IMR-90 (cell line): ENCODE results near the gene FBLN1. TPM values are rescaled to one million over a fixed set of nuclear protein-coding genes. Genes with fewer than 3 reads are reported as not detected.

Experiments used
- ATAC-seq: fragments of 200-7000 bp; cut with Tn5 transposase; 2 replicates; pipeline ENCODE4 v1.9.1; 2020; ENCODE audit warnings: low read depth, mild to moderate bottlenecking, moderate library complexity
- BruUV-seq: library from RNA; stranded (reverse); fragments of 400-500 nt; replicated peaks from 2 replicates; lab custom pipeline; 2021; lab: Mats Ljungman, UMichigan
- CTCF ChIA-PET: fragments of 300-600 bp; formaldehyde crosslinking; extraction: SDS; loops from one replicate; lab custom pipeline; 2021; ENCODE audit warnings: antibody characterized with exemption; lab: Yijun Ruan, JAX
- POLR2A ChIA-PET: fragments of 300-600 bp; sonication (Branson Sonifier 250); formaldehyde crosslinking; loops from one replicate; lab custom pipeline; 2022; ENCODE audit warnings: antibody characterized with exemption; ENCODE audit not compliant: unreplicated experiment; lab: Charles Lee
- DNase-seq: peaks from one replicate; pipeline ENCODE4 v3.0.0; 2013
- H2AFZ ChIP-seq: replicated peaks from 2 replicates; pipeline ENCODE3; 2013; ENCODE audit warnings: low read length, mild to moderate bottlenecking; ENCODE audit not compliant: poor library complexity
- H2AK5ac ChIP-seq: 2 replicates; pipeline ENCODE4 v1.6.1; 2013; ENCODE audit warnings: low read depth, low read length, inconsistent platforms
- H2AK9ac ChIP-seq: replicated peaks from 2 replicates; pipeline ENCODE3; 2013; ENCODE audit warnings: mild to moderate bottlenecking, low read depth, low read length, moderate library complexity; ENCODE audit not compliant: poor library complexity
- H2BK120ac ChIP-seq: 2 replicates; pipeline ENCODE4 v1.6.1; 2013; ENCODE audit warnings: low read depth, low read length, inconsistent platforms
- H2BK15ac ChIP-seq: 3 replicates; pipeline ENCODE4 v1.6.1; 2013; ENCODE audit warnings: low read depth, low read length, inconsistent platforms
- H2BK20ac ChIP-seq: 2 replicates; pipeline ENCODE4 v1.6.1; 2013; ENCODE audit warnings: low read depth, mild to moderate bottlenecking, inconsistent platforms, low read length, moderate library complexity
- H2BK5ac ChIP-seq: 2 replicates; pipeline ENCODE4 v1.6.1; 2013; ENCODE audit warnings: mild to moderate bottlenecking, low read depth, low read length, inconsistent platforms; ENCODE audit not compliant: poor library complexity, severe bottlenecking
- H3K14ac ChIP-seq: replicated peaks from 2 replicates; pipeline ENCODE4 v1.6.1; 2013; ENCODE audit warnings: low read depth, low read length, inconsistent platforms
- H3K18ac ChIP-seq: 2 replicates; pipeline ENCODE4 v1.6.1; 2013; ENCODE audit warnings: low read depth, low read length, control low read depth
- H3K23ac ChIP-seq: 2 replicates; pipeline ENCODE4 v1.6.1; 2013; ENCODE audit warnings: low read depth, low read length, inconsistent platforms
- H3K27ac ChIP-seq: 2 replicates; pipeline ENCODE4 v1.5.1; 2013; ENCODE audit warnings: mild to moderate bottlenecking, control low read depth, low read length; ENCODE audit not compliant: insufficient read depth
- H3K27me3 ChIP-seq: 2 replicates; pipeline ENCODE4 v1.6.1; 2013; ENCODE audit warnings: low read length; ENCODE audit not compliant: control insufficient read depth, insufficient read depth
- H3K36me3 ChIP-seq: 2 replicates; pipeline ENCODE4 v1.6.1; 2013; ENCODE audit warnings: low read length, mixed read lengths; ENCODE audit not compliant: control insufficient read depth, insufficient read depth
- H3K4ac ChIP-seq: 2 replicates; pipeline ENCODE4 v1.6.1; 2013; ENCODE audit warnings: low read depth, low read length, inconsistent platforms
- H3K4me1 ChIP-seq: 2 replicates; pipeline ENCODE4 v1.6.1; 2013; ENCODE audit warnings: low read length, mixed read lengths; ENCODE audit not compliant: control insufficient read depth, insufficient read depth
- H3K4me2 ChIP-seq: 2 replicates; pipeline ENCODE4 v1.6.1; 2013; ENCODE audit warnings: low read depth, mild to moderate bottlenecking, control low read depth, low read length, moderate library complexity
- H3K4me3 ChIP-seq: 2 replicates; pipeline ENCODE4 v1.5.1; 2013; ENCODE audit warnings: low read depth, mild to moderate bottlenecking, control low read depth, low read length, moderate library complexity; ENCODE audit not compliant: insufficient read depth
- H3K56ac ChIP-seq: 2 replicates; pipeline ENCODE4 v1.6.1; 2013; ENCODE audit warnings: low read length, inconsistent platforms; ENCODE audit not compliant: insufficient read depth; ENCODE audit errors: extremely low read depth
- H3K79me1 ChIP-seq, 2 experiments: 2 replicates each; pipeline ENCODE4 v1.6.1; 2013; ENCODE audit warnings: low read length in 2 of 2, inconsistent platforms in 1 of 2, low read depth in 1 of 2
- H3K9ac ChIP-seq: 2 replicates; pipeline ENCODE4 v1.6.1; 2013; ENCODE audit warnings: low read depth, low read length, control low read depth
- H3K9me1 ChIP-seq: 2 replicates; pipeline ENCODE4 v1.6.1; 2013; ENCODE audit warnings: low read length, inconsistent platforms; ENCODE audit not compliant: insufficient read depth
- H3K9me3 ChIP-seq: 2 replicates; pipeline ENCODE4 v1.6.1; 2013; ENCODE audit warnings: low read length; ENCODE audit not compliant: control insufficient read depth, insufficient read depth
- H4K20me1 ChIP-seq: 2 replicates; pipeline ENCODE4 v1.6.1; 2013; ENCODE audit warnings: low read length, inconsistent platforms; ENCODE audit not compliant: insufficient read depth
- H4K5ac ChIP-seq: 2 replicates; pipeline ENCODE4 v1.6.1; 2013; ENCODE audit warnings: mild to moderate bottlenecking, low read depth, low read length, control low read depth
- H4K8ac ChIP-seq, 2 experiments: 2 replicates each; pipeline ENCODE4 v1.6.1; 2013; ENCODE audit warnings: low read depth in 2 of 2, low read length in 2 of 2, control low read depth in 1 of 2, inconsistent platforms in 1 of 2
- H4K91ac ChIP-seq: 2 replicates; pipeline ENCODE4 v1.6.1; 2013; ENCODE audit warnings: low read depth, low read length, inconsistent platforms; ENCODE audit not compliant: insufficient read depth
- BHLHE40 ChIP-seq: fragments of 150-350 bp; IDR thresholded peaks from 2 replicates; pipeline ENCODE4 v1.6.1; 2016; ENCODE audit warnings: mild to moderate bottlenecking, low read depth, low read length
- CEBPB ChIP-seq: IDR thresholded peaks from 2 replicates; pipeline ENCODE4 v1.6.1; 2012; ENCODE audit warnings: low read depth, low read length, improper control_type of control experiment
- CHD1 ChIP-seq: IDR thresholded peaks from 2 replicates; pipeline ENCODE4 v1.6.1; 2012; ENCODE audit warnings: low read depth, low read length, improper control_type of control experiment
- MAFK ChIP-seq: IDR thresholded peaks from 2 replicates; pipeline ENCODE4 v1.6.1; 2012; ENCODE audit warnings: low read depth, low read length, improper control_type of control experiment
- MAZ ChIP-seq: IDR thresholded peaks from 2 replicates; pipeline ENCODE4 v1.6.1; 2012; ENCODE audit warnings: low read depth, mild to moderate bottlenecking, low read length, improper control_type of control experiment, moderate library complexity, borderline replicate concordance
- MXI1 ChIP-seq: IDR thresholded peaks from 2 replicates; pipeline ENCODE4 v1.6.1; 2012; ENCODE audit warnings: low read depth, mild to moderate bottlenecking, low read length, moderate library complexity, borderline replicate concordance
- NFE2L2 ChIP-seq: fragments of 150-350 bp; IDR thresholded peaks from 2 replicates; pipeline ENCODE4 v1.6.1; 2016; ENCODE audit warnings: low read depth, mild to moderate bottlenecking, low read length
- POLR2A ChIP-seq: IDR thresholded peaks from 2 replicates; pipeline ENCODE4 v1.6.1; 2012; ENCODE audit warnings: mild to moderate bottlenecking, low read depth, low read length
- RAD21 ChIP-seq: IDR thresholded peaks from 2 replicates; pipeline ENCODE4 v1.6.1; 2012; ENCODE audit warnings: low read length, improper control_type of control experiment
- RCOR1 ChIP-seq: IDR thresholded peaks from 2 replicates; pipeline ENCODE4 v1.6.1; 2012; ENCODE audit warnings: mild to moderate bottlenecking, low read length, improper control_type of control experiment; ENCODE audit not compliant: insufficient replicate concordance
- RFX5 ChIP-seq: IDR thresholded peaks from 2 replicates; pipeline ENCODE4 v1.8.0; 2012; ENCODE audit warnings: low read depth, mild to moderate bottlenecking, low read length, moderate library complexity
- SMC3 ChIP-seq: fragments of 150-350 bp; IDR thresholded peaks from 2 replicates; pipeline ENCODE4 v1.6.1; 2016; ENCODE audit warnings: low read depth, mild to moderate bottlenecking, antibody characterized with exemption, low read length, moderate library complexity
- WGBS, 2 experiments: methylation state at CpG; one replicate each; pipeline versions ENCODE4 v1.1.5 to v1.1.7; 2013; ENCODE audit warnings: missing lambda C conversion rate in 2 of 2; ENCODE audit not compliant: insufficient read length in 1 of 2; ENCODE audit errors: extremely low coverage in 2 of 2; 5-methylcytosine and 5-hydroxymethylcytosine counted together
- dilution Hi-C: fragments of 300-500 bp; cut with HindIII; formaldehyde crosslinking; loops from one replicate; pipeline ENCODE4 v1.14.3; 2018; ENCODE audit warnings: low sequenced_read_pairs; ENCODE audit not compliant: unreplicated experiment
- in situ Hi-C: fragments of 300-500 bp; cut with MboI; formaldehyde crosslinking; loops from 3 replicates; pipeline ENCODE4 v1.14.3; 2019; ENCODE audit warnings: low sequenced_read_pairs, inconsistent platforms, mixed read lengths
- intact Hi-C: fragments of 100-400 bp; cut with micrococcal nuclease; formaldehyde crosslinking; loops from 2 replicates; pipeline ENCODE4 v1.10.0; 2022
- polyA plus RNA-seq, 3 experiments: library from polyadenylated mRNA; depleted of rRNA; stranded (reverse); fragments of >200 nt; gene quantifications; 2 replicates each; pipeline ENCODE4 v1.2.3, GENCODE V29; 2012; ENCODE audit warnings: low replicate concordance in 1 of 3
- total RNA-seq: library from RNA; depleted of rRNA; stranded (reverse); fragments of >200 nt; gene quantifications from 2 replicates; pipeline ENCODE4 v1.2.3, GENCODE V29; 2012
- TF ChIP-seq, protein P1 (sequence below): fragments of 150-350 bp; IDR thresholded peaks from 2 replicates; pipeline ENCODE4 v1.6.1; 2016; ENCODE audit warnings: low read depth, mild to moderate bottlenecking, low read length, moderate library complexity, borderline replicate concordance
- TF ChIP-seq, protein P2 (sequence below): conservative IDR thresholded peaks from 2 replicates; pipeline ENCODE4 v1.5.1; 2012; ENCODE audit warnings: mild to moderate bottlenecking, low read depth, low read length, improper control_type of control experiment
- TF ChIP-seq, protein P3 (sequence below): fragments of 150-350 bp; IDR thresholded peaks from 2 replicates; pipeline ENCODE4 v1.6.1; 2017; ENCODE audit warnings: mild to moderate bottlenecking, antibody characterized with exemption, low read length, low read depth

The FBLN1 gene
- total and polyA plus RNA-seq, 2 of the 4 experiments (the other 2 are of a cell fraction), result 11.3 to 87.9 TPM

DNA sequence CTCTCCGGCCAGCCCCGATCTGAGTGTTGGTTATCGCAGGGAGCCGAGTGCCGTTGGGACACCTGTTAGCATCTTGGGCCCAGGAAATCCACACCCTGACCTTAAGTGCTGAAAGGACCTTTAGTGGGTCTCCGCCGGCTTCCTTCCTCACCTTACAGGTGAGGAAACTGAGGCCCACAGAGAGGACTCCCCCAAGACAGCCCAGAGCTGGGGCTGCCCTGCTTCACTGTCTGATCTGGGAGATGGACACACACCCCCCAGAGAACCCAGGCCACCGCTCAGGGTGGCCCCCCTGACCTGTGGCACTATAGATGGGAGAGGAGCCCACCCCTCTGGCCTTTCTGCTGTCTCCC, 73.6 kb downstream of the FBLN1 start:
- Histone ChIP-seq H3K27ac (no peak overlapping the region), H3K18ac (no peak overlapping the region), H2BK5ac (no peak overlapping the region), H3K27me3 (no peaks in the 10 kb centered on the region), H3K79me1 (peaks cover 0 to 3% of the 10 kb centered on the region in 2 experiments; a peak in 1 of 4 replicates), H3K4me2 (no peak overlapping the region), H3K9me1 (no peaks in the 10 kb centered on the region; the same call in 1 of the 2 replicates), H4K91ac (no peak overlapping the region), H3K36me3 (peaks cover 55% of the 10 kb centered on the region; the same call in 1 of the 2 replicates), H3K56ac (no peak overlapping the region), H3K4me1 (no peaks in the 10 kb centered on the region), H3K9me3 (no peaks in the 10 kb centered on the region), H4K20me1 (no peaks in the 10 kb centered on the region; the same call in 1 of the 2 replicates), H2AK5ac (no peak overlapping the region), H2AFZ (no peak overlapping the region), H2BK15ac (no peak overlapping the region), H2AK9ac (no peak overlapping the region), H3K9ac (no peak overlapping the region), H4K8ac (no peak overlapping the region), H3K4me3 (no peak overlapping the region), H3K4ac (no peak overlapping the region), H3K14ac (no peak overlapping the region), H2BK20ac (no peak overlapping the region), H3K23ac (no peak overlapping the region), H4K5ac (no peak overlapping the region), H2BK120ac (no peak overlapping the region)
- ATAC-seq (no peak), DNase-seq (no peak)
- intact Hi-C loops (no loop called here), dilution Hi-C loops (no loop called here), in situ Hi-C loops (no loop called here)
- ChIA-PET POLR2A (no interaction called here), CTCF (no interaction called here)
- BruUV-seq, result no TSS peak
- WGBS, 2 experiments, result 83% methylated on average over 5 of the region's 8 CpGs; no CpG with 5 or more reads in 1 of the 2 experiments
- no peak for TF ChIP-seq MAFK
- no peak for TF ChIP-seq CHD1
- no peak for TF ChIP-seq SMC3
- TF ChIP-seq MAZ, result no peak
- TF ChIP-seq CEBPB, result no peak
- no peak for TF ChIP-seq MXI1
- TF ChIP-seq, protein P1, sequence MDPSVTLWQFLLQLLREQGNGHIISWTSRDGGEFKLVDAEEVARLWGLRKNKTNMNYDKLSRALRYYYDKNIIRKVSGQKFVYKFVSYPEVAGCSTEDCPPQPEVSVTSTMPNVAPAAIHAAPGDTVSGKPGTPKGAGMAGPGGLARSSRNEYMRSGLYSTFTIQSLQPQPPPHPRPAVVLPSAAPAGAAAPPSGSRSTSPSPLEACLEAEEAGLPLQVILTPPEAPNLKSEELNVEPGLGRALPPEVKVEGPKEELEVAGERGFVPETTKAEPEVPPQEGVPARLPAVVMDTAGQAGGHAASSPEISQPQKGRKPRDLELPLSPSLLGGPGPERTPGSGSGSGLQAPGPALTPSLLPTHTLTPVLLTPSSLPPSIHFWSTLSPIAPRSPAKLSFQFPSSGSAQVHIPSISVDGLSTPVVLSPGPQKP, result no peak
- TF ChIP-seq POLR2A, result no peak
- TF ChIP-seq, protein P2, sequence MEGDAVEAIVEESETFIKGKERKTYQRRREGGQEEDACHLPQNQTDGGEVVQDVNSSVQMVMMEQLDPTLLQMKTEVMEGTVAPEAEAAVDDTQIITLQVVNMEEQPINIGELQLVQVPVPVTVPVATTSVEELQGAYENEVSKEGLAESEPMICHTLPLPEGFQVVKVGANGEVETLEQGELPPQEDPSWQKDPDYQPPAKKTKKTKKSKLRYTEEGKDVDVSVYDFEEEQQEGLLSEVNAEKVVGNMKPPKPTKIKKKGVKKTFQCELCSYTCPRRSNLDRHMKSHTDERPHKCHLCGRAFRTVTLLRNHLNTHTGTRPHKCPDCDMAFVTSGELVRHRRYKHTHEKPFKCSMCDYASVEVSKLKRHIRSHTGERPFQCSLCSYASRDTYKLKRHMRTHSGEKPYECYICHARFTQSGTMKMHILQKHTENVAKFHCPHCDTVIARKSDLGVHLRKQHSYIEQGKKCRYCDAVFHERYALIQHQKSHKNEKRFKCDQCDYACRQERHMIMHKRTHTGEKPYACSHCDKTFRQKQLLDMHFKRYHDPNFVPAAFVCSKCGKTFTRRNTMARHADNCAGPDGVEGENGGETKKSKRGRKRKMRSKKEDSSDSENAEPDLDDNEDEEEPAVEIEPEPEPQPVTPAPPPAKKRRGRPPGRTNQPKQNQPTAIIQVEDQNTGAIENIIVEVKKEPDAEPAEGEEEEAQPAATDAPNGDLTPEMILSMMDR, result no peak
- TF ChIP-seq, protein P3, sequence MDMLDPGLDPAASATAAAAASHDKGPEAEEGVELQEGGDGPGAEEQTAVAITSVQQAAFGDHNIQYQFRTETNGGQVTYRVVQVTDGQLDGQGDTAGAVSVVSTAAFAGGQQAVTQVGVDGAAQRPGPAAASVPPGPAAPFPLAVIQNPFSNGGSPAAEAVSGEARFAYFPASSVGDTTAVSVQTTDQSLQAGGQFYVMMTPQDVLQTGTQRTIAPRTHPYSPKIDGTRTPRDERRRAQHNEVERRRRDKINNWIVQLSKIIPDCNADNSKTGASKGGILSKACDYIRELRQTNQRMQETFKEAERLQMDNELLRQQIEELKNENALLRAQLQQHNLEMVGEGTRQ, result no peak
- no peak for TF ChIP-seq RFX5
- TF ChIP-seq RAD21, result no peak
- TF ChIP-seq RCOR1, result no peak
- TF ChIP-seq BHLHE40, result no peak
- TF ChIP-seq NFE2L2, result no peak
